GM08714 (cell line): Measurements from ENCODE around the gene KANK4.
"Not testable (repeated sequence)": the region's sequence is repeated elsewhere in the genome, so short reads cannot be mapped to it uniquely, and the experiment has no call there.

ENCODE experiments used
- H3K4me3 ChIP-seq: fragments of 200-500 bp; sonication (Bioruptor generic); 2 replicates; pipeline ENCODE4 v1.5.1; 2014; ENCODE audit warnings: mild to moderate bottlenecking, low read length, inconsistent platforms
- ZNF274 ChIP-seq: IDR thresholded peaks from 2 replicates; pipeline ENCODE4 v1.6.1; 2012; ENCODE audit warnings: mild to moderate bottlenecking, low read depth, low read length

KANK4 gene

GRCh38 chr1:62233926-62234450 lies 85.2 kb downstream of the KANK4 start:
- no peak for TF ChIP-seq ZNF274
- no peak overlapping the region for H3K4me3 ChIP-seq

DNA sequence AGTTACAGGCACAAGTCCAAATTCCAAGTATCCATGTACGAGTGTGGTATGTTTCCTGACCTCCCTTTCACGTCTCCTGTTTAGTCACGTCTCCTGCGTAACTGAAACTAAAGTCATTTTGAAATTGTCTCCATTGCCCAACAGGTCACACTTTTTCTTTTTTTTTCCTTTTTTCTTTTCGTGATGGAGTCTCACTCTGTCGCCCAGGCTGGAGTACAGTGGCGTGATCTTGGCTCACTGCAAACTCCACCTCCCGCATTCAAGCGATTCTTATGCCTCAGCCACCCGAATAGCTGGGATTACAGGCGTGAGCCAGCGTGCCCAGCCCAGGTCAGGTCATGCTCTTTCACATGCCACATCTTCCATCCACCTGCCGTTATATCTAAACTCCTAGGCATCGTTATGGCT lies 86.4 kb downstream of the KANK4 start:
- TF ChIP-seq ZNF274: no peak
- H3K4me3 ChIP-seq: no peak overlapping the region

GRCh38 chr1:62230718-62231117 lies 88.5 kb downstream of the KANK4 start:
- TF ChIP-seq ZNF274: no peak
- H3K4me3 ChIP-seq: no peak overlapping the region

- TF ChIP-seq ZNF274: no peak
- no peak overlapping the region for H3K4me3 ChIP-seq
Observed at GRCh38 chr1:62229932-62230331, 89.3 kb downstream of the KANK4 start.

DNA sequence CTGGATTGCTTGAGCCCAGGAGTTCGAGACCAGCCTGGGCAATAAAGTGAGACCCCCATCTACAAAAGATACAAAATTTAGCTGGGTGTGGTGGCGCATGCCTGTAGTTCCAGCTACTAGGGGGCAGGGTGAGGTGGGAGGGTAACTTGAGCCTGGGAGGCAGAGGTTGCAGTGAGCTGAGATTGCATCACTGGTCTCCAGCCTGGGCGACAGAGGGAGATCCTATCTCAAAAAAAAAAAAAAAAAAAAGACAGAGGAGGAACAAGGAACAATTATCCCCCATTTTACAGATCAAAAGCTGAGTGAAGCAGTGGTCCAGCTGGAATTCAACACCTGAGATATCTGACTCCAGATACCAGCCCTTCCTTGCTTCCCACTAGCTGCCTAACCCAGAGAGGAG lies 89.8 kb downstream of the KANK4 start:
- H3K4me3 ChIP-seq: no peak overlapping the region
- TF ChIP-seq ZNF274: no peak

GRCh38 chr1:62228883-62229187 lies 90.4 kb downstream of the KANK4 start:
- TF ChIP-seq ZNF274: no peak

GRCh38 chr1:62228136-62228882 lies 90.9 kb downstream of the KANK4 start:
- no peak overlapping the region for H3K4me3 ChIP-seq
- TF ChIP-seq ZNF274: no peak

More at GRCh38 chr1:62228883-62229187, 90.4 kb downstream of the KANK4 start:
- H3K4me3 ChIP-seq: no peak overlapping the region

- no peak for TF ChIP-seq ZNF274
- H3K4me3 ChIP-seq: no peak overlapping the region
Observed at GRCh38 chr1:62227496-62227895, 91.7 kb downstream of the KANK4 start.

DNA sequence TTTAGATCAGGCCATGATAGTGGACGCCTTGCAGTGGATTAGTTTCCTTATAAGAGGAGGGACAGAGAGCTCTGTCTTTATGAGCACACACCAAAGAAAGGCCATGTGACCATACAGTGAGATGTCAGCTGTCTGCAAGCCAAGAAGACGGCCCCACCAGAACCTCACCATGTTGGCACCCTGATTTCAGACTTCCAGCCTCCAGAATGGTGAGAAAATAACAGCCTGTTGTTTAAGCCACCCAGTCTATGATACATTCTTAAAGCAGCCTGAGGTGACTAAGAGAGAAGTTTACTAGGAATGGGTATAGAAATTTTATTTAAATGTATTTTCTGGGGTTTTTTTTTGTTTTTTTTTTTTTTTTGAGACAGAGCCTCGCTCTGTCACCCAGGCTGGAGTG lies 95.1 kb downstream of the KANK4 start:
- TF ChIP-seq ZNF274: no peak
- H3K4me3 ChIP-seq: no peak overlapping the region

DNA sequence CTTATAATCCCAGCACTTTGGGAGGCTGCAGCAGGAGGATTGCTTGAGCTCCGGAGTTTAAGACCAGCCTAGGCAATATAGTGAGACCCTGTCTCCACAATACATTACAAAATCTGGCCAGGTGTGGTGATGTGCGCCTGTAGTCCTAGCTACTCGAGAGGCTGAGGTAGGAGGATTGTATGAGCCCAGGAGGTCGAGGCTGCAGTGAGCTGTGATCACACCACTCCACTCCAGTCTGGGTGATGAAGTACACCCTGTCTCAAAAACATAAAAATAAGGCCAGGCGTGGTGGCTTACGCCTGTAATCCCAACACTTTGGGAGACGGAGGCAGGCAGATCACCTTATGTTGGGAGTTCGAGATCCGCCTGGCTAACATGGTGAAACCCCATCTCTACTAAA lies 96.9 kb downstream of the KANK4 start:
- no peak overlapping the region for H3K4me3 ChIP-seq
- TF ChIP-seq ZNF274: no peak

GRCh38 chr1:62221171-62221570 lies 98.1 kb downstream of the KANK4 start:
- TF ChIP-seq ZNF274: no peak
- no peak overlapping the region for H3K4me3 ChIP-seq

DNA sequence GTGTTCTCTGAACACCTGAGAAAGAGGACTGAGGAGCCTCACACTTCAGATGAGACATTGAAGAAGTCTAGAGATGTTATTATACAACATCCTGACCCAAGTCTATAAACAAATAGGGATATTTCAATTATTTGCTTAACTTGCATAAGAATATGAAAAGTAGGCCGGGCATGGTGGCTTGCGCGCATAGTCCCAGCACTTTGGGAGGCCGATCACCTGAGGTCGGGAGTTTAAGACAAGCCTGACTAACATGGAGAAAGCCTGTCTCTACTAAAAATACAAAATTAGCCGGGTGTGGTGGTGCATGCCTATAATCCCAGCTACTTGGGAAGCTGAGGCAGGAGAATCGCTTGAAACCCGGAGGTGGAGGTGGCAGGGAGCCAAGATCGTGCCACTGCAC lies 98.8 kb downstream of the KANK4 start:
- H3K4me3 ChIP-seq: not testable (repeated sequence)

DNA sequence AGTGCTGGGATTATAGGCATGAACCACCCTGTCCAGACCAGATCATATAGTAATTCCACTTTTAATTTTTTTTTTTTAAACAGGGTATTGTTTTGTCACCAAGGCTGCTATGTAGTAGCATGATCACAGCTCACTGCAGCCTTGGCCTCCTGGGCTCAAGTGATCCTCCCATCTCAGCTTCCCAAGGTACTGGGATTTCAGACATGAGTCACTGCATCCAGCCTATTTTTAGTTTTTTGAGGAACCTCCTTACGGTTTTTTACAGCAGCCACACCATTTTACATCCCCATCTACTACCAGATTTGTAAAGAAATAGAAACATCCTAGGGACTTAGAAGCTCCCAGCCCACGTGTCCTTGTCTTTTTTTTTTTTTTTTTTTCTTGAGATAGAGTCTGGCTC lies 100.6 kb downstream of the KANK4 start:
- H3K4me3 ChIP-seq: no peak overlapping the region
- no peak for TF ChIP-seq ZNF274

GRCh38 chr1:62213075-62213914 lies 105.9 kb downstream of the KANK4 start:
- H3K4me3 ChIP-seq: no peak overlapping the region

GRCh38 chr1:62212411-62212810 lies 106.8 kb downstream of the KANK4 start:
- TF ChIP-seq ZNF274: no peak
- H3K4me3 ChIP-seq: no peak overlapping the region

More at GRCh38 chr1:62213075-62213914, 105.9 kb downstream of the KANK4 start:
- TF ChIP-seq ZNF274: no peak
